ENCODE measurements around the gene NKD2.

DNA sequence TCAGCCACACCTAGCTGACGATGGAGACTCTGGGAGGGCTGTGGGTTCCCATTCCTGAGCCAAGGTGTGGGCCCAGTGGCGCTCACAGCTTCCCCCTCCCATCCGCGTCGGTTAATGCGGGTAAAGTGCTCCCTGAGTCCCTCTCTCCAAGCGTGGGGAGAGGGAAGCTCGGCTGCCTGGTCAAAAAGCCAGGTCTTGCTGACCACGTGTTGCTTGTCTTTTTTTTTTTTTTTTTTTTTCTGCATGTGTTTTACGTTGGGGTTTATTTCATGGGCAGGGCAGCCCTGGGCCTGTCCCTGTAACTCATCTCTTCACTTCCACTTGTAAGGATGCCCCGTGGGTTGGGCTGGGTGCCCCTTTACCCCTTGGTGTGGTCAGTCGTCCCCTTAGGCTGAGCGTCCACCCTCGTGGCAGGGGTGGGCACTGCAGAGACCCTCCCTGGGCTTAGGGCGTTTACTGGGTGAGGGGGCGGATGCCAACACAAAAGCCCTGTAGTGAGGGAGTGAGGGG lies 11.9 kb downstream of the NKD2 start:
- TF ChIP-seq, protein P1, sequence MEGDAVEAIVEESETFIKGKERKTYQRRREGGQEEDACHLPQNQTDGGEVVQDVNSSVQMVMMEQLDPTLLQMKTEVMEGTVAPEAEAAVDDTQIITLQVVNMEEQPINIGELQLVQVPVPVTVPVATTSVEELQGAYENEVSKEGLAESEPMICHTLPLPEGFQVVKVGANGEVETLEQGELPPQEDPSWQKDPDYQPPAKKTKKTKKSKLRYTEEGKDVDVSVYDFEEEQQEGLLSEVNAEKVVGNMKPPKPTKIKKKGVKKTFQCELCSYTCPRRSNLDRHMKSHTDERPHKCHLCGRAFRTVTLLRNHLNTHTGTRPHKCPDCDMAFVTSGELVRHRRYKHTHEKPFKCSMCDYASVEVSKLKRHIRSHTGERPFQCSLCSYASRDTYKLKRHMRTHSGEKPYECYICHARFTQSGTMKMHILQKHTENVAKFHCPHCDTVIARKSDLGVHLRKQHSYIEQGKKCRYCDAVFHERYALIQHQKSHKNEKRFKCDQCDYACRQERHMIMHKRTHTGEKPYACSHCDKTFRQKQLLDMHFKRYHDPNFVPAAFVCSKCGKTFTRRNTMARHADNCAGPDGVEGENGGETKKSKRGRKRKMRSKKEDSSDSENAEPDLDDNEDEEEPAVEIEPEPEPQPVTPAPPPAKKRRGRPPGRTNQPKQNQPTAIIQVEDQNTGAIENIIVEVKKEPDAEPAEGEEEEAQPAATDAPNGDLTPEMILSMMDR (IDR thresholded peaks at IDR 0.05), result no peak
- no peak for TF ChIP-seq ZFX (IDR thresholded peaks at IDR 0.05; ENCODE audit: borderline replicate concordance)
